HG02884 (cell line): ENCODE measurements around the gene GANC.
A peak's percentile ranks its signal among the peaks of the same experiment; 100 is the strongest.
"Not testable (repeated sequence)": the region's sequence is repeated elsewhere in the genome, so short reads cannot be mapped to it uniquely, and the experiment has no call there.

ENCODE experiments used
- ATAC-seq: cut with Tn5 transposase; IDR thresholded peaks from one replicate; pipeline ENCODE4 v1.9.1; 2021; ENCODE audit warnings: mild to moderate bottlenecking, moderate library complexity; ENCODE audit not compliant: unreplicated experiment

The GANC gene, protein sequence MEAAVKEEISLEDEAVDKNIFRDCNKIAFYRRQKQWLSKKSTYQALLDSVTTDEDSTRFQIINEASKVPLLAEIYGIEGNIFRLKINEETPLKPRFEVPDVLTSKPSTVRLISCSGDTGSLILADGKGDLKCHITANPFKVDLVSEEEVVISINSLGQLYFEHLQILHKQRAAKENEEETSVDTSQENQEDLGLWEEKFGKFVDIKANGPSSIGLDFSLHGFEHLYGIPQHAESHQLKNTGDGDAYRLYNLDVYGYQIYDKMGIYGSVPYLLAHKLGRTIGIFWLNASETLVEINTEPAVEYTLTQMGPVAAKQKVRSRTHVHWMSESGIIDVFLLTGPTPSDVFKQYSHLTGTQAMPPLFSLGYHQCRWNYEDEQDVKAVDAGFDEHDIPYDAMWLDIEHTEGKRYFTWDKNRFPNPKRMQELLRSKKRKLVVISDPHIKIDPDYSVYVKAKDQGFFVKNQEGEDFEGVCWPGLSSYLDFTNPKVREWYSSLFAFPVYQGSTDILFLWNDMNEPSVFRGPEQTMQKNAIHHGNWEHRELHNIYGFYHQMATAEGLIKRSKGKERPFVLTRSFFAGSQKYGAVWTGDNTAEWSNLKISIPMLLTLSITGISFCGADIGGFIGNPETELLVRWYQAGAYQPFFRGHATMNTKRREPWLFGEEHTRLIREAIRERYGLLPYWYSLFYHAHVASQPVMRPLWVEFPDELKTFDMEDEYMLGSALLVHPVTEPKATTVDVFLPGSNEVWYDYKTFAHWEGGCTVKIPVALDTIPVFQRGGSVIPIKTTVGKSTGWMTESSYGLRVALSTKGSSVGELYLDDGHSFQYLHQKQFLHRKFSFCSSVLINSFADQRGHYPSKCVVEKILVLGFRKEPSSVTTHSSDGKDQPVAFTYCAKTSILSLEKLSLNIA (N-terminal part only)

DNA sequence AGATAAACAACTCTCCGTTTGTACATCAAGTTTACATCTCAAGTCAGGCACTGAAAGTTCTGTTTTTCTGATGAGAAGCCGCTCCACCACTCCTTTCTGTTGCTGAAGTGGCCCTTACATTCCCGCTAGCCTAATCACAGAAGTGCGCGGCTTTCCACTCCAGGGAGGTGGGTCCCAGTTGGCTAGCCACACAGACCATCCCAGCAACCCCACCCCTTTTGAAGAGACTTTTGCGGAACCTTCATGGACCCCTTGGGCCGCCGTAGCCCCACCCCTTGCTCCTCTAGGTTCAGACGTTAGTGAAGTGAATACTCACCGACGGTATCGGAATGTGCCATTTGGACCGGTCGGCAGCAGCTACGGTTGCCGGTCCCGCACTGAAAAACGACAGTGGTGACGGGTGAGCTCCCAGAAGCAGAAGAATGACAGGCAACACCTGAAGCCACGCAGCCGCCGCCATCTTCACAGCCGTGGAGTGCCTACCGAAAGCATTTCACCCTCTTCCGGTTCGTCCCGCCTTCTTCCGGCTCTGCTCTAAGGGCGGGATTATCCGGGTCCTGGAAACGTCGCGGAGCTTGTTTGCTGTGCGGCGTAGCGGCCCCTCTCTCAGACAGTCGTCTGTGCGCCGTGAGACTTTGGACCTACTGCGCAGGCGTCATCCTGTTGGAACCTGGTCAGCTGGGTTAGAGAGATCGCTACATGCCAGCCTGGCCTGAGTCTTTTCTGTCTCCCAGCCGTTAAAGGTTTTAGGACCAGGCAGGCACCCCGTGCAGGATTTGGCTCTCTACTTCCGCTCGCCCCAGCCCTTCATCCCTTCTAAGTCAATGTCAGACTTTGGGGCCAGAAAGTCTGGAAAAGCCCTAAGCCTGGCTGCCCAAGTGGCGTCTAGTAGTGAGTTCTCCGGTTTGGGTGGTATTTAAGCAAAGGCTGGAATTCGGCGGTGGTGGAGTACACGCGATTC, at the start of gene GANC, which contains the start of gene TMEM87A:
TSS of gene GANC (plus strand) at position 263 of the 961 bp plus-strand sequence. CDS start 1,281 bp downstream, outside the sequence.
TSS of gene TMEM87A (minus strand) at position 495 of the 961 bp plus-strand sequence. CDS start at position 460, 35 bp downstream.
- peak; percentile 87 for ATAC-seq

DNA sequence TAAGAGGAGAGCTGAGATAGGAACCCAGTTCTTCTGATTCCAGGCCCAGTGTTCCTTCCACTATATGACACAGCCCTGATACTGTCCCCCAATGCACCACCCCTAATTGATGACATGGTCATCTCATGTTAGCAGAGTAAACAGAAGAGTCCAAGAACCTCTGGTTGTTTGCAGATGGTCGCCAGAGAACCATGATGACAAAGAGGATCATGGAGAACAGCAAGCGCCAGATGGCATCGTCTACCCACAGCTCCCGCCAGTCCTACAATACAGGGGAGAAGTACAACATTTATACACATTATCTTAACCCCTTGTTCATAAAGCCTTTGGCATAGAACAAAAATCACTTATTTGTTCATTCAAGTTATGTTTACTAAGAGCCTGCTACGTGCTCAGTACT, 46.4 kb upstream of the GANC start:
- ATAC-seq: no peak

DNA sequence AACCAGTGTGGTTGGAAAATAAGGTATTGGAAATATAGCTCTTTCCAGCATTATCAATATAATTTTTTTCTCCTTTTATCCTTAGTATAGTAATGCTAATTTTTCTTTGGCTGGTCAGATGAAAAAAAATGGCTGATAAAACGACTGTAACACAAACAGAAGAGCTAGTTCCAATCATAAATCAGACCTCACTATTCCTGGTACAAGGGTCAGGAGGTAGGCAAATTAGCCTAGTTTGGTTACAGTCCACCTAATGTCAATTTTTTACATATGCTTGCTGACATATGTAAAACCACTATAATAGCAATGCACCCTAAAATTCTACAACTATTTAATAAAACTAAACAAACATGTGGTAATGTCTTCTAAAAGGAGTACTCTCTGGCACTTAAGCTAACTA, 45.0 kb upstream of the GANC start:
- no peak for ATAC-seq

DNA sequence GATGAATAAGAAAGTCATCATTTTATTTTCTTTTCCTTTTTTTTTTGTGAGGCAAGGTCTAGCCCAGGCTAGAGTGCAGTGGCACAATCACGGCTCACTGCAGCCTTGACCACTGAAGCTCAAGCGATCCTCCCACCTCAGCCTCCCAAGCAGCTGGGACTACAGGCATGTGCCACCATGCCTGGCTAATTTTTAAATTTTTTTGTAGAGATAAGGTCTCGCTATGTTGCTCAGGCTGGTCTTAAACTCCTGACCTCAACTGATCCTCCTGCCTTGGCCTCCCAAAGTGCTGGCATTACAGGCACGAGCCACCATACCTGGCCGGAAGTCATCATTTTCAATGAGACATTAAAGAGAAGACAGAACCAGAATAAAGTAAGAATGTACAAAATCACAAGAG, 44.0 kb upstream of the GANC start:
- not testable (repeated sequence) for ATAC-seq

DNA sequence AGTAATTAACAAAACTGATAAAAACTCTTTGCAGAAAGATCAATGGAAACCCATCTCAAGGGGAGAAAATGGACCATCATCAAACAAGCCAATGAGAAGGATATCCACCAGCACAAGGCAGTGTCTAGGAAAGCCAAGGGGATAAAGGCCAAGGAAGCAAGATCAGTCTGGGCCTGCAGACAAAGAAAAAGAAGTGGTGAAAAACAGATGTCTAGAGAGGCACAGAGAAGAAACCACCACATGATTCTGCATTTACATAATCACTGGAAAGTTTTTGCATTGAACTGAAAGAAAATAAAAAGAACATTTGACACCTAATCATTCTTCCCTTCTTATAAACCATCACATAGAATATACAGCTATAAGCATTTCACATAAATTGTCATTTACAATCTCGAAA, 41.9 kb upstream of the GANC start:
- no peak for ATAC-seq

DNA sequence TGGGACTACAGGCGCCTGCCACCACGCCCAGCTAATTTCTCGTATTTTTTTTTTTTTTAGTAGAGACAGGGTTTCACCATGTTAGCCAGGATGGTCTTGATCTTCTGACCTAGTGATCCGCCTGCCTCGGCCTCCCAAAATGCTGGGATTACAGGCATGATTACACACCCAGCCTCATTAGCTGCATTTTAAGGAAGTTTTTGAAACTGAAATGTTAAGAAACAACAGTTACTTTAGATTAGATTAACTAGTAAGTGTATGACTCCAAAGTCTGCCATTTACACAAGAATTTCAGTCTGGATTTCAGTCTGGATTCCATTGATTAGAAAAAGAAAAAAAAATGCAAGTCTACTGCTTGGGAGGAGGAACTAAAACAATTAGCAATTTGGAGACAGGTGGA, 40.4 kb upstream of the GANC start:
- no peak for ATAC-seq

DNA sequence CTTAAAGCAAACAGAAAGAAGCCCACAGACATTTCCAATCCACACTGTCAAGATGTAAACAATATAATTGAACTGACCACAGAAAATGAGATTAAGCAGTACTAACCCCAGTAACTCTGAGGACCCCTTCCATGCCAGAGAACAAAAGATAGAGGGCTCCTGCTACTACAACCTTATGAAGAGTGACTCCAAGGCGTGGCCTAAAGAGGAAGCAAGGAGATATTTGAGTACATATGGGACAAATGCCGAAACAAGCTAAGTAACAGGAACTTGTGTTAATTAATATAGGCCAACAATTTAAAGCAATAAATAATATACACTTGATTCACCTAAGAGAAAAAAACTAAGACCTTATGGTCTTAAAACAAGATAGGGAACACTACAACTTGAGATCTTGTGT, 39.9 kb upstream of the GANC start:
- ATAC-seq: no peak

DNA sequence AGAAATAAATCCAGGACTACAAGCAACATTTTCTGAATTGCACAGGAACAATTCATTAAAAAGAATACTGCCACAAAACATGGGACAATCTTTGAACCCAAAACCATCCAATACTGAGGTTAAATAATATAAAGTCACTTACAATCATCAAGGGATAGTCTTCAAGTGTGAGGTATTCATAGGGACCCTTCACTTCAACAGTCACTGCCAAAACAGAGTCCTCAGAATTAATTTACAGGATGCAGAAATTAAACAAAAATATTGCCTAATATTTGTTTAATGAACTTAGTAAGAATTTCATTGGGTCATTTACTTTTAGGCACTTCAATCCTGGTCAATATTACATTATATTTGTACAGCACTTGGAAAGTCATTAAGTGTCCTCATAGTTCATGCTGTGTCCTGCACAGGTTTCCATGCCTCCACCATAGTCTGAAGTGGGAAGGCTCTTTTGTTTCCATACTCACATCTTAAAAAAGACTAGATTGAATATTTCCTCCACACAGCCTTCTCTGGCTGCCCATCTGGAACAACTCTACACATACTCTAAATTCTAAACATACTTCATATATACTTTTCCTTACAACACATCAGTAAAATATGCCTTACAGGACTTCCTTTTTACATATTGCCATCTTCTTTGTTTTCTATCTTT, 33.3 kb upstream of the GANC start:
- no peak for ATAC-seq

DNA sequence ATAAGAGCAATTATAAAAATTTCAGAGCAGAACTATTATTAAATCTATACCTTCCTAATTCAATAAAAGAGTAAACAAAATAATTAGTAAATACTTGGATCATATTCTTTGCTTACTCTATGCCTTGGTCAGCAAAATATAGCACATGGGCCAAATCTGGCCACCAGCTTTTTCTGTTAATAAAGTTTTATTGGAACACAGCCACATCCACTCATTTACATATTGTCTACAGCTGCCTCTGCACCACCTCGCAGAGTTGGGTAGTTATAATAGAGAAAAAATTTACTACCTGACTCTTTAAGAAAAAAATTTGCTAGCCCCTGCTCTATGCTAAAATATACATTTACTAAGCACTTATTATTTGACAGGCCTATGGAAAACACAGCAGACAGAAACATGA, 32.2 kb upstream of the GANC start:
- no peak for ATAC-seq

DNA sequence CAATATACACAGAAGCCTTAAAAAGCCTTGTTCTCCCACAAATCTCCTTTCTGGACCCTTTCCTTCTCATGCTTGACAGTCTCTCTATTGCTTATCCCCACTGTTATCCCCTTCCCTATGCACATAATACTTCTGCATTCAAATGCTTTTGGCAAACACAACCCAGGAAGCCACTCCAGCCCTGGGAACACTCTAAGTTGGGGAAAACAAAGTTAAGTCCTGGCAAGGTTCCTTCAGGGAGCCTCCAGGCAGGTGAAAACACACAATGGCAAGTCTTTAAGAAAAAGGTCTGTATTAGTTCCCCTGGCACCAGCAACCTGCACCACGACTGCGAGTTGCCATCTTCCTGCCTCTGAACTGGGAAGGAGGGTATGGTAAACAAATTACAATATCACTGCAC, 19.7 kb upstream of the GANC start:
- no peak for ATAC-seq

DNA sequence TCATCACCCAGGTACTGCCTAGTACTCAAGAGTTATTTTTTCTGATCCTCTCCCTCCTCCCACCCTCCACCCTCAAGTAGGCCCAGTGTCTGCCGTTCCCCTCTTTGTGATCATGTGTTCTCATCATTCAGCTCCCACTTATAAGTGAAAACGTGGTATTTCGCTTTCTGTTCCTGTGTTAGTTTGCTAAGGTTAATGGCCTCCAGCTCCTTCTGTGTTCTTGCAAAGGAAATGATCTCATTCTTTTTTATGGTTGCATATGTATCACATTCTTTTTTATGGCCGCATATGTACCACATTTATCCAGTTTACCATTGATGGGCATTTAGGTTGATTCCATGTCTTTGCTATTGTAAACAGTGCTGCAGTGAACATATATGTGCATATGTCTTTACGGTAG, 8.2 kb upstream of the GANC start:
- ATAC-seq: no peak

DNA sequence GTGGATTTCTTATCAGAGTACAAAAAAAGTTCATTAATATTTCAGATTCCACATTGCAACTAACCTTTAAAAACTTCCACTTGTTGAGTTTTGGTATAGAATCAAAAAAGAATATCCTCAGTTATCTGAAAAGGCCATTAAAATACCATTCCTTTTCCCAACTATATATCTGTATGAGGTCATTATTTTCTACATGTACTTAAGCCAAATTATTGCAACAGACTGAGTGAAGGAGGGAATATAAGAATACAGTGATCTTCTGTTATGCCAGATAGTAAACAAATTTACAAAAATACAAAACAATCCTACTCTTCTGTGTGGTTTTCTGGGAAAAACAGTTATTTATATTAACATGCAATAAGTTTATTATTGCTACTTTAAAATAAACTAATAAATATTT, 5.7 kb upstream of the GANC start:
- ATAC-seq: no peak

DNA sequence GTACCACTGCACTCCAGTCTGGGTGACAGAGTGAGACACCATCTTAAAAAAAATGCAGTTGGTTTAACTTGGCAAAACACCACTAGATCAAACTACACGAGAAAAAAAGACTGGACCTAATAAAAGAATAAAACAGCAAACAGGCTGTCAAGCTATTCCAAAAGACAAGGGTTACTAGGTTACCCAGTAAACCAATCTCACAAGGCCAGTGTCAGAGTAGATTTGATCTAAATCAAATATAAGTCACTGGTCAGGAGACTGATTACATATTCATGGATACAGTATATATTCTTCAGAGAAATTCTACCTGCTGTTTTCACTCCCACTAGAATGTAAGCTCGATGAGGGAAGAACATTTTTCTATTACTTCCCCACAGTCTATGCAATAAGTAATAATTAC, 2.5 kb upstream of the GANC start:
- no peak for ATAC-seq

DNA sequence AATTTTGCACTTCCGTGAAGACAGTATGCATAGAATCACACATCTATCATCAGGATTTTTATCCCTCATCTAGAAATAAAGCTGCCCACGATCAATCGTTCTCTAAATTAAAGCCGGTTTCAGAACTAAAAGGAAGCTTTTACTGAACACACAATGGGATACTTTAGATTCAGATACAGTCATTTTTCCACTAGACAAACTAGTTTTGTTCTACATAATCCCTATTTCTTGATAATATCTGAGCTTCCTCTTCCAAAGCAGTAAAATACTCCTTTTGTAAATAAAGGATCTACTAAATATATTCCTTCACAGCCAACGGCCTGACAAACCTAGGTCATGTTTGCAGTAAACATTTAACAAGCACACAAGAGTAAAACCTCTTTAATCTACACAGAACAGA, 2.0 kb upstream of the GANC start:
- no peak for ATAC-seq

DNA sequence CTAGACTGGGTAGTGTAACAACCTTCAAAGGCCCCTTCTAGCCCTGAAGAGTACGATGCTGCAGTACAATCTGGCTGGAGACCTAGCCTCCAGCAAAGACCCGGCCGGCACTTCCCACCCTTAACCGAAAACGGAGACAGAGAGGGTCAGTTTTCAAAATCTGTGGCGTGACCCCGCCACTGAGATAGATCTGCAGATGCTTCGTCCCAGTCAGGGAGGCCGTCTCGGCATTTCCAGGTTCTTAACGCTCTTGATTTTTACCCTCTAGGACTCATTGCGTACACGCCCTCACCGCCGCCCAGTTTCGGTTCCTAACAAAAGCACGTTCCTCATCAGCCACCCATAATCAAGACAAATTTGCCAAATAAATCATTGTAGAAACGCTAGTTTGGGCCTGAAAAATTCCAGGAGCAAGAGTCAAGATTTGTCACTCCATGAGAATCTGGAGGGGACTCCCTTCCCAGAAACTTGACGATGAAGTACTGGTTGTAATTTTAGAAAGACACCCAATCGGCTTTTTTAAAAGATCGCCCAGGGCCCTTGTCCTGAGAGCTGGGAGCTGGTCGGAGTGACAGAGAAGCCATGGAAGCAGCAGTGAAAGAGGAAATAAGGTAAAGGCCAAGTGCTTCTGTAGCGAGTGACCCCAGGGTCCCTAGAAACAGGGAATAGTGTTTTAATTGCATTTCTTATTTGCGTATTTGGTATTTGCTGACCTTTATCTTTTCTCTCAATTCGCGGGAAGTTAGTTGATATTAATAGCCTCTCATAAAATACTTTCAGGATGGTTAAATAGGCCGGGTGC, 1.1 kb downstream of the GANC start:
- ATAC-seq: peak; percentile 19

DNA sequence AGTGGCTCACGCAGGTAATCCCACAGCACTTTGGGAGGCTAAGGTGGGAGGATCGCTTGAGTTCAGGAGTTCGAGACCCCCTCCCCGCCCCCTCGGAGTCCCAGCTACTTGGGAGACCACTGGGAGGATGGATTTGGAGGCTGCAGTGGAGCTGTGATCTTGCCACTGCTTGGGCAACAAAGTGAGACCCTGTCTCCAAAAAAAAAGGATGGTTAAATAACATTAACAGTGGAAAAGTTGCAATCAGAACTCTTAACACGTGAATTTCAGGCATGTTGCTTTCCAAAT, 1.6 kb downstream of the GANC start:
- ATAC-seq: no peak

DNA sequence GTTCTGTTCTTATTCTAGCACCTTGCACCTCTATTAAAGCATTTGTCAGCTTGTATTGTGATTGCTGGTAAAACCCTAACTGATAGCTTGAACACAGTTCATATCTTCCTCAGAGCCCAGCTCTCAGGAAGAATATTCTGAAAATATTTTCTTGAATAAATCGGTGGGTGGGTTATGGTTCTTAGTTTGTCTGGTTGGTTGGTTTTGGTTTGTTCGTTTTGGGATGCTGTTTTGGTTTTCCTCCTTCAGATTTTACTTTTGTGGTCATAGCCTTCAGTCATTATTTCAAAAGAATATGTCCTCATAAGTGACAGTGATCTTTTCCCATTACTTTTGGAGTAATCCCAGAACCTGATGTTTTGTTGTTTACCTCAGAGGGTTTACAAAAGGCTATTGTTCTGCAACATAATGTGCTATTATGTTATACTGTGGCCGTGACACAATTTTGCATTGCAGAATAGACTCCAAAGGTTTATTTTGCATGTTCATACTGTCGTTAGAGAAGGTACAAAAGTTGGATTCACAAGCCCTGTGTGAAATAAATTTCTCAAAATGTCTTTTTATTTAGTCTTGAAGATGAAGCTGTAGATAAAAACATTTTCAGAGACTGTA, 2.9 kb downstream of the GANC start:
- no peak for ATAC-seq

DNA sequence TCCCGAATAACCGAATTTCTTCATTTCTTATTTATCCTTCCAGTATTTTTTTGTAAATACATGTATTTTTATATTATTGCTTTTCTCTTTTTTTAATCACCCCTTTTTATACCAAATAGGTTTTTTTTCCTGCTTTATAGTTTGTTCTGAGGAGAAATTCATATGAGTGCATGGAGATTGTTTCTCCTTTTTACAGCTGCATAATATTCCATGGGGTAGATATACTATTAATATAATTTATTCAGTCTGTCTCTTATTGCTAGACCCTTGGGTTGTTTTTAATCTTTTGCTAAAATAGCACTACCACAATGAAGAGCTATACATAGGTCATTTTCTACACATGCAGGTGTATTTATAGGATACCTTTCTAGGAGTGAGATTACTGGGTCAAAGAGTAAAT, 3.8 kb downstream of the GANC start:
- no peak for ATAC-seq

DNA sequence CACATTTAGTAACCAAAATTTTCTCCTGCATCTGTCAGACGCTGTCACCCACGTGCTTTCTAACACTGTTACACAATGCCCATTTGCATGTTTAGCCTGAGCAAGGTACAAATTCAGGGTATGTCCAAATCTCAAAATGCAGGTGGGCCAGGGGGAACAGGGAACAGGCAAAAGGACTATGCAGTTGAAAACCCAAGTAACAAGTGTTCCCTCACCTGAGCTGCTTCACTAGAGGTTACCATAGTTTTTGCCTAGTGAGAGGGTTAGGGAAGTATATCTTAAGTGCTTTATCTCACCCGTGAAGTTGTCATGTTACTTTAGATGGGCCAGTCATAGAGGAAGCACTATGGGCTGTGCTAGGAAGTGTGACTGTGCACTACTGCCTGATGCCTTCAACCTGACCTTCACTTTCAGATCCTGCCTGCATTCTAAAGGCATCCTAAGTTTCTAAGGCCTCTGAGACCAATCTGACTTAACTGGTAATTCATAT, 6.3 kb downstream of the GANC start:
- ATAC-seq: no peak
